Mononuclear cell (primary cell): ENCODE data around the gene NR1I3. TPM values are rescaled to one million over a fixed set of nuclear protein-coding genes. Genes with fewer than 3 reads are reported as not detected.
"Not testable (repeated sequence)": the region's sequence is repeated elsewhere in the genome, so short reads cannot be mapped to it uniquely, and the experiment has no call there.

Experiments used
- H3K27me3 ChIP-seq: 2 replicates; pipeline ENCODE4 v1.6.0; 2011; ENCODE audit warnings: low read length, control low read depth; ENCODE audit not compliant: insufficient read depth
- H3K4me1 ChIP-seq: 2 replicates; pipeline ENCODE4 v1.5.1; 2011; ENCODE audit warnings: mild to moderate bottlenecking, low read length, control low read depth; ENCODE audit not compliant: insufficient read depth
- H3K4me3 ChIP-seq: 2 replicates; pipeline ENCODE4 v1.5.1; 2011; ENCODE audit warnings: mild to moderate bottlenecking, low read length, moderate library complexity
- H3K9me3 ChIP-seq: 2 replicates; pipeline ENCODE4 v1.5.1; 2011; ENCODE audit warnings: low read depth, mild to moderate bottlenecking, control low read depth, low read length
- total RNA-seq: library from RNA; depleted of rRNA; stranded (reverse); fragments of >200 nt; gene quantifications from one replicate; pipeline ENCODE4 v1.2.3, GENCODE V29; 2012

NR1I3 gene
- total RNA-seq, 1 donor: 0.31 TPM

DNA sequence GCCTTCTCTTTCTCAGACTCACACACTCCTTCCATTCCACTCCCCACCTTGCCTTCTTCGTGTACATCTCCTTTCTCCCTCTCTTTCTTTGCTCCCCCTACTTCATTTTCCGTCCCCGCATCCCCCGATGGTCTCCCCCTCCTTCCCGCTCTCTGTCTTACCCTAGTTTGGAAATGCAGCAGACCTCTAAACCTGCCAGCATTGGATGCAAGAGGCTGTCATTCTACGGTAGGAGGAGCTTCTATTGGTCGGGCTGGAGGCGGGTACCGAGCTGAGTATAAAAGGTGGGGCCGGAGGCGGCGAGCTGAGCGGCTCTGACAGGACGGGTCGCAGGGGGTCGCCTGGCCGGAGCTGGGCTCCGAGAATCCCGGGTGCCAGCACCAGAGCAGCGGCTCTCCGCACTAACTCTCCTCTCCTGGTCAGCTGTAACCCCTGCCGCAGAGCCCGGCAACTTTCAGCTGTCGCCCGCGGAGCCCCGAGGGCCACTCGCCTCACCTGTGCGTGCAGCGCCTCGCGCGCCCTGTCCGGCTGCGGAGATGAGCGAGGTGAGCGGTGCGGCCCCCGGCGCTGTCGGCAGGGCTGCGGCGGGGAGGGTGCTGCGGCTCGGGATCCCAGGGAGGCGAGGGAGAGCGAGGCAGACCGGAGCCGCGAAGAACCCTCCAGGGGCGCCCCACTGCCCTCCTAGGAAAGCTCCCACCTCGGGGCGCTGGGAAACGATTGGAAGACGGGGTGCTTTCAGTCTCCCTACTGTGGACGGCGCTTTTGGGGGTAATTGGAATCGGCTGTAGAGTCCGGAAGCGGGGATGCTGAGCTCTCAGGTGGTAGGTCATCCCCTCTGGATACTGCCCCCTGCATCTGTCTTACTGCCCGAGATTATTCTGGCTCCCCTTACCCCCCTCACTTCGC lies 20.7 kb upstream of the NR1I3 start, which contains the start of gene PCP4L1:
Gene PCP4L1 (plus strand): TSS at position 307 of the 906 bp plus-strand sequence. CDS start 230 bp downstream, at position 537.
- Histone ChIP-seq H3K9me3 (peaks cover 9% of the 10 kb centered on the region), H3K27me3 (peaks cover 48% of the 10 kb centered on the region), H3K4me1 (peaks cover 10% of the 10 kb centered on the region), H3K4me3 (no peak within 1 kb of the TSS)

GRCh38 chr1:161257109-161257508 lies 19.1 kb upstream of the NR1I3 start:
- not testable (repeated sequence) for H3K9me3 ChIP-seq, H3K4me1 ChIP-seq, H3K4me3 ChIP-seq
- H3K27me3 ChIP-seq: peaks cover 48% of the 10 kb centered on the region

- H3K27me3 ChIP-seq: peaks cover 41% of the 10 kb centered on the region
- not testable (repeated sequence) for H3K4me1 ChIP-seq, H3K4me3 ChIP-seq, H3K9me3 ChIP-seq
These were observed 18.0 kb upstream of the NR1I3 start for GRCh38 chr1:161255955-161256520.

DNA sequence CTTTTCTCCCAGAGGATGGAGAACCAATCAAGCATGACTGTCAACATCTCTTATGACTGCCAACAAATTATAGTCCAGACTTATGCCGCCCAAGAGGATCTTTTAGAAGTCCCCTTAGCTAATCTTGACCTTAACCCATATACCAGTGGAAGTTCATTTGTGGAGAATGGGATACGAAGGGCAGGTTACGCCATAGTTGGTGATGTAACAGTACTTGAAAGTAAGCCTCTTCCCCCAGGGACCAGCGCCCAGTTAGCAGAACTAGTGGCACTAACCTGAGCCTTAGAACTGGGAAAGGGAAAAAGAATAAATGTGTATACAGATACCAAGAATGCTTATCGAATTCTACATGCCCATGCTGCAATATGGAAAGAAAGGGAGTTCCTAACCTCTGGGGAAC lies 17.3 kb upstream of the NR1I3 start:
- not testable (repeated sequence) for H3K4me1 ChIP-seq, H3K4me3 ChIP-seq, H3K9me3 ChIP-seq
- peaks cover 34% of the 10 kb centered on the region for H3K27me3 ChIP-seq

- Histone ChIP-seq H3K9me3 (peaks cover under 1% of the 10 kb centered on the region), H3K4me1 (no peaks in the 10 kb centered on the region), H3K4me3 (no peak overlapping the region), H3K27me3 (no peaks in the 10 kb centered on the region)
These were observed 13.6 kb upstream of the NR1I3 start for GRCh38 chr1:161251579-161251978.

DNA sequence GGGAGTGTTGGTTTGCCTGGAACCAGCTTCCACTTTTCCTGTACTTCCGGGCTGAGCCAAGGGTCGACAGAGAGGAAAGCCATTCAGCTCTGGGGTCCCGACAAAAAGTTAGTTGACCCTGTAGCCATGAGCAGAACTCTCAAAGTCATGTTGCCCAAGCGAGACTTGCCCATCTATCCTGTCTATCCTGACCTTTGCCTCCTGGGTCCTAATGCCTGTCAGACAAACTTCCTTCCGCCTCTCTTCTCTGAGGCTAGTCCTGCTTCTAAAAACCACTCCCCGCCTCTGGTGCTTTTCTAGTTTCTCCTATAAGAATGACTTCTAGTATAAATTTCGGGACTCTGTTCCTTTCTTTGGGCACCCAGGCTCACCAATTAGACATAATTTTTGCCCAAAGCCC lies 12.8 kb upstream of the NR1I3 start:
- Histone ChIP-seq H3K27me3 (no peaks in the 10 kb centered on the region), H3K4me1 (no peaks in the 10 kb centered on the region), H3K4me3 (no peak overlapping the region), H3K9me3 (no peaks in the 10 kb centered on the region)

GRCh38 chr1:161250100-161250499 lies 12.1 kb upstream of the NR1I3 start:
- H3K4me1 ChIP-seq: not testable (repeated sequence)

DNA sequence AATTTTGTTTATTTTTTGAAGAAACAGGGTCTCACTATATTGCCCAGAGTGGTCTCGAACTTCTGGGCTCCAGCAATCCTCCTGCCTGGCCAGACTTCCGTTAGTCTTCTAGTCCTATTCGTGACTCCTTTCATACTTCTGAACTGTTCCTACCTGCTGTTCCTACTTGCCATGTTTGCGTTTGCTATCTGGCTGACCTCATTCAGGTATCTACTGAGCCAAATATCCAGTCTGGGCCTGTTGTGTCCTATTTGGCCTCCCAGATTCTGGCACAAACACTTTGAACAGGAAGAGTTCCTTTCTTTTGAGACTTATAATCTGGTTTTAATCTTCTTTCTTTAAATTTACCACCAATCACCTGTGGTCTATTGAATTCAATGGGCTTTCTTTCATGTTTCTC lies 6.9 kb upstream of the NR1I3 start:
- H3K27me3 ChIP-seq: no peaks in the 10 kb centered on the region
- H3K4me3 ChIP-seq: no peak overlapping the region
- peaks cover 10% of the 10 kb centered on the region for H3K4me1 ChIP-seq
- H3K9me3 ChIP-seq: no peaks in the 10 kb centered on the region

More at GRCh38 chr1:161250100-161250499, 12.1 kb upstream of the NR1I3 start:
- H3K9me3 ChIP-seq, H3K27me3 ChIP-seq, H3K4me3 ChIP-seq: not testable (repeated sequence)

DNA sequence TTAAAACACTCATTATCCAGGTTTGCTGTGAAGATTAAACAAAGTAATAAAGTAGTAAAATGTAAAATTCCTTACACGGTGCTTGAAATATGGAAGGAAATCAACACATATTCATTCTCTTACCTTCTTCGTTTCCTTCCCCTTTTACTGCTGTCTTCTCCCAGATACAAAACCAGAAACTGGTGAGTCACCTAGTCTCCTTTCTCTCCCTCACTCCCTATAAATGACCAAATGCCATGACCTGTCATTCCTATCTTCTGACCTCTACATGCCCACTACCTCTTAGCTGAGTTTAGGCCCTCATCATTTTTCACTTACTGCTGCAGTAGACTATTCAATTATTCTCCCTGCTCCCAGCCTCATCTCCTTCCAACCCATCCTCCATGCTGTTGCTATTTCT lies 4.3 kb upstream of the NR1I3 start:
- Histone ChIP-seq H3K9me3 (no peaks in the 10 kb centered on the region), H3K4me1 (peaks cover 10% of the 10 kb centered on the region), H3K27me3 (no peaks in the 10 kb centered on the region)

DNA sequence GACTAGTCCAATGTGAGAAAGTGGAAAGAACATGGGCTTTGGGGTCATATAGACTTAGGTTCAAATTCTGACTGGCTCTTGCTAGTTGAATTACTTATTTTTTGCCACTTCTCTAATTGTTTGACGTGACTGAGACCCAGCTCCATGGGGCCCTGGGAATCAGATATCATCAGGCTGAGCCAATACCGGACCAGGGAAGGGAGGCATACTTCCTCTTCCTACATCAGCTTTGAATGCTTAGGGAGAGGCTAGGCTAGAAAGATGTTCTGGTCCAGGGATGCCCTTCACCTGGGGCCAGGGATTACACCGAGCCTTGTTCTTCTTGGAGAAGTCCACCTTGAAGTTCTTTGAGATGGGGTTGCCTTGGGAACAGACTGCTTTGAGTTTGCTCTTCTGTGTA lies 3.7 kb upstream of the NR1I3 start:
- Histone ChIP-seq H3K9me3 (no peaks in the 10 kb centered on the region), H3K4me3 (no peak overlapping the region), H3K27me3 (no peaks in the 10 kb centered on the region), H3K4me1 (peaks cover 10% of the 10 kb centered on the region)

More for the DNA sequence above, 4.3 kb upstream of the NR1I3 start:
- no peak overlapping the region for H3K4me3 ChIP-seq

- Histone ChIP-seq H3K4me3 (no peak overlapping the region), H3K27me3 (no peaks in the 10 kb centered on the region), H3K4me1 (no peaks in the 10 kb centered on the region), H3K9me3 (no peaks in the 10 kb centered on the region)
These were observed 1.8 kb downstream of the NR1I3 start for GRCh38 chr1:161235957-161236775.

GRCh38 chr1:161233102-161233501 lies 4.9 kb downstream of the NR1I3 start:
- no peak overlapping the region for H3K4me3 ChIP-seq
- no peaks in the 10 kb centered on the region for H3K9me3 ChIP-seq
- peaks cover 4% of the 10 kb centered on the region for H3K4me1 ChIP-seq

GRCh38 chr1:161230762-161231161 lies 7.2 kb downstream of the NR1I3 start:
- H3K4me3 ChIP-seq: no peak overlapping the region
- no peaks in the 10 kb centered on the region for H3K9me3 ChIP-seq
- no peaks in the 10 kb centered on the region for H3K27me3 ChIP-seq
- H3K4me1 ChIP-seq: peaks cover 27% of the 10 kb centered on the region

More at GRCh38 chr1:161233102-161233501, 4.9 kb downstream of the NR1I3 start:
- H3K27me3 ChIP-seq: no peaks in the 10 kb centered on the region

GRCh38 chr1:161229896-161230295 lies 8.1 kb downstream of the NR1I3 start:
- H3K27me3 ChIP-seq: no peaks in the 10 kb centered on the region

DNA sequence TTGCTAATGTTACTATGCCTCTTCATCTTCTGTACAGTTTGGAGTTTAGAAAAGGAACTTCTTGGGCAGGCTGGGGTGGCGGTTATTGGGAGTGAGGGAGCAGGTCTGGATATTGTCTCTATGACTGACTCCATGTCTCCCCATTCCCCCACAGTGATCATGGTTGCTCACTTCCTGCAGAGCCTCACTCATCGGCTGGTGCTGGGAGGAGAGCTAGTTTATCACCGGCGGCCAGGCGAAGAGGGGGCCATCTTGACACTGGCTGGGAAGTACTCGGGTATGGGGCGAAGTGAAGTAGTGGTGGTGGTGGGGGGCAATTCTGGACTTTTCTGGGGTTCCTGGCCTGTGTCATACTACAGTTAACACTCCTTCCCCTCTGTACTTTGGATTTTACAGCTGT lies 10.0 kb downstream of the NR1I3 start:
- no peak overlapping the region for H3K4me3 ChIP-seq

More at GRCh38 chr1:161229896-161230295, 8.1 kb downstream of the NR1I3 start:
- Histone ChIP-seq H3K4me3 (no peak overlapping the region), H3K4me1 (peaks cover 34% of the 10 kb centered on the region), H3K9me3 (no peaks in the 10 kb centered on the region)

More for the DNA sequence above, 10.0 kb downstream of the NR1I3 start:
- no peaks in the 10 kb centered on the region for H3K27me3 ChIP-seq
- H3K4me1 ChIP-seq: peaks cover 42% of the 10 kb centered on the region
- H3K9me3 ChIP-seq: no peaks in the 10 kb centered on the region
